ENCODE results near the gene RUNX3. TPM values are rescaled to one million over a fixed set of nuclear protein-coding genes. Genes with fewer than 3 reads are reported as not detected.
A peak's percentile ranks its signal among the peaks of the same experiment; 100 is the strongest.

The RUNX3 gene
- total RNA-seq, 1 donor = not detected

GRCh38 chr1:24866211-24867083 lies 63.6 kb downstream of the RUNX3 start:
- TF ChIP-seq CTCF (IDR thresholded peaks at IDR 0.05; ENCODE audit: insufficient read depth, low read depth, low read length) = no peak
- H3K4me3 ChIP-seq (ENCODE audit: low read depth, low read length) = no peak overlapping the region
- no peak for DNase-seq (ENCODE audit: low read depth)

DNA sequence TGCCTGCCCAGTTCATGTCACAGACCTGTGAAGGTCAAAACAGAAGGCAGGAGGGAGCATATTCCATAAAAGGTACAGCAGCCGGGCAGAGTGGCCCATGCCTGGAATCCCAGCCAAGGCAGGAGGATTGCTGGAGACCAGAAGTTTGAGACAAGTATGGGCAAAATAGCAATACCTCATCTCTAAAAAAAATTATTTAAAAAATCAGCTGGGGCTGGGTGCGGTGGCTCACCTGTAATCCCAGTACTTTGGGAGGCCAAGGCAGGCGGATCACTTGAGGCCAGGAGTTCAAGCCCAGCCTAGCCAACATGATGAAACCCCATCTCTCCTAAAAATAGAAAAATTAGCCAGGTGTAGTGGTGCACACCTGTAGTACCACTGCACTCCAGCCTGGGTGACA lies 64.5 kb downstream of the RUNX3 start:
- H3K4me3 ChIP-seq (ENCODE audit: low read depth, low read length) = no peak overlapping the region
- DNase-seq (ENCODE audit: low read depth) = no peak
- TF ChIP-seq CTCF (IDR thresholded peaks at IDR 0.05; ENCODE audit: insufficient read depth, low read depth, low read length) = no peak

GRCh38 chr1:24865168-24865567 lies 64.9 kb downstream of the RUNX3 start:
- H3K4me3 ChIP-seq (ENCODE audit: low read depth, low read length) = no peak overlapping the region
- no peak for DNase-seq (ENCODE audit: low read depth)
- TF ChIP-seq CTCF (IDR thresholded peaks at IDR 0.05; ENCODE audit: insufficient read depth, low read depth, low read length) = no peak

GRCh38 chr1:24864370-24864777 lies 65.7 kb downstream of the RUNX3 start:
- no peak overlapping the region for H3K4me3 ChIP-seq (ENCODE audit: low read depth, low read length)
- TF ChIP-seq CTCF (IDR thresholded peaks at IDR 0.05; ENCODE audit: insufficient read depth, low read depth, low read length) = no peak
- no peak for DNase-seq (ENCODE audit: low read depth)

- no peak overlapping the region for H3K4me3 ChIP-seq (ENCODE audit: low read depth, low read length)
- no peak for DNase-seq (ENCODE audit: low read depth)
- TF ChIP-seq CTCF (IDR thresholded peaks at IDR 0.05; ENCODE audit: insufficient read depth, low read depth, low read length) = no peak
Observed at GRCh38 chr1:24862775-24863483, 67.1 kb downstream of the RUNX3 start.

DNA sequence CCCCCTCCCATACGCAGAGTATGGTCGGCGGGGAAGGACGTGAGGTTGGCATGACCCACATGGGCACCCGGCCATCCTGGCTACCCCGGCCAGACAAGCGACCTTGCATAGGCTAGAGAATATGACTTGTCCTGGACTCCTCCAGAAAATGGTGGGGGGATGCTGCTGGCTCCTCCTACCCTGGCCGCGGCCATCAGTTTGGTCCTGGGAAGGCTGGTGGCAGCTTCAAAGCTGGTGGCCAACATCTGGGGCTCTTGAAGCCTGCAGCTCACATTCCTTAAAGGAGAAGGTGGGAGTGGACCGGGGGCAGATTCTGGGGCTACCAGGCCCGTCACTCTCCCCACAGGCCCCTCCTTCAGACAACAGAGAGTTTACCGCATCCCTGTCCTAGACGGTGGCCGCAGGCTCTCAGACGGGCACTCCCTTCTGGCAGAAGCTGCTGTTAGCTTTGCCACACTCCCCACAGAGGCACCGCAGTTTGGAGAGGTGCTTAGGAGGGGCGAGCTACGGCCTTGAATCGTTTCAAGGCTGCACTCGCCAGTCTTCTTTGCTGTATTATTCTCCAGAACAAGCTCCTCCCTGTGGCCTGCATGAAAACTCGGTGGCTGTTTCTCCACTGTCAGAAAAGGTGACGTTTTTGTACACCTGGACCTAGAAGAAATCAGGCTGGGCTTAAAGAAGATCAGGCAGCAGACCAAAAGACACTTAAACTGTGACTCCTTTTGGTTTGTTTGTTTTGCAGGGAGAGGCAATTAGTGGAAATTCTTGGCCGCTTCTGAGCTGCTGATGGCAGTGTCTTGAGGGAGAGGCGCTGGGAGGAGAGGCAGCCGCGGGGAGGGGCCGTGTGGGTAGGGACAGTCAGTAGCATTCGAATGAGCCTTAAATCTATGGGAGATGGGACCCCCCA lies 68.0 kb downstream of the RUNX3 start:
- H3K4me3 ChIP-seq (ENCODE audit: low read depth, low read length) = no peak overlapping the region
- no peak for DNase-seq (ENCODE audit: low read depth)
- peak; percentile 19 for TF ChIP-seq CTCF (IDR thresholded peaks at IDR 0.05; ENCODE audit: insufficient read depth, low read depth, low read length)
